Lower lobe of right lung (tissue), 2 donors: ENCODE data around the gene GPNMB. TPM values are rescaled to one million over a fixed set of nuclear protein-coding genes. Genes with fewer than 3 reads are reported as not detected.

Source experiments
- ATAC-seq, 2 donors: fragments of 200-7000 bp; cut with Tn5 transposase; one replicate each; pipeline ENCODE4 v1.9.1; 2020 to 2022; ENCODE audit warnings: mild to moderate bottlenecking in 2 of 2, moderate library complexity in 2 of 2
- DNase-seq: peaks from one replicate; pipeline ENCODE4 v3.0.0-alpha.2; 2020
- H3K27ac ChIP-seq: fragments of 200-600 bp; one replicate; pipeline ENCODE4 v1.8.0; 2022
- H3K27me3 ChIP-seq: fragments of 200-600 bp; one replicate; pipeline ENCODE4 v1.8.0; 2022; ENCODE audit warnings: low read depth
- H3K36me3 ChIP-seq: fragments of 200-600 bp; one replicate; pipeline ENCODE4 v1.8.0; 2022; ENCODE audit warnings: mild to moderate bottlenecking
- H3K4me1 ChIP-seq: fragments of 200-600 bp; one replicate; pipeline ENCODE4 v1.8.0; 2022
- H3K4me3 ChIP-seq: fragments of 200-600 bp; one replicate; pipeline ENCODE4 v1.8.0; 2022; ENCODE audit warnings: mild to moderate bottlenecking
- H3K9me3 ChIP-seq: fragments of 200-600 bp; one replicate; pipeline ENCODE4 v1.8.0; 2022
- intact Hi-C: fragments of 100-400 bp; cut with DNase I; formaldehyde crosslinking; loops from one replicate; pipeline ENCODE4 v1.11.0; 2022
- total RNA-seq: library from RNA; stranded (reverse); fragmentation: NEBNext Ultra II Directional; extraction: Animal tissue kit (Norgen Biotek cat#: 25700); gene quantifications from one replicate; pipeline ENCODE4 v1.2.1, GENCODE V29; 2021
- TF ChIP-seq, protein P1 (sequence below): fragments of 200-600 bp; IDR thresholded peaks from one replicate; pipeline ENCODE4 v1.8.0; 2022; ENCODE audit warnings: antibody characterized with exemption, mild to moderate bottlenecking
- donor health status: DM: no; HTN: yes; CAD: no; lungs with severe emphysema.

GPNMB gene
- total RNA-seq, 1 donor from 2014 or later: 452 TPM

DNA sequence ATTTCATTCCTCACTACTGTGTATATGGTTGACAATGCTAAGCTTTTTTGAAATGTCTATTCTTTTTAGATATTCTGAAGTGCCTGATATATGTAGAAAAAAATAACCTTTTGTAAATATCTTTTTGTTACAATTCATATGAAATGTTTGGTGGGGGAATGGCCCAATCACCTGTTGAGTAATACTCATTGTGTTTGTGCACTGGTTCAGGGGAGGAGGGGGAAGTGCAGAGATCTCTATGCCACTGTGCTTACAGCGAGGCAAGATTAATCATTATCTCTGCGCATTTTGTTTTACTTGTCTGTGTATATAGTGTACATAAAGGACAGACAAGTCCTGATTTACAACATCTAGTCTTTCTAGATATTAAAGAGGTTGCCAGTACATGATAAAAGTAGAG, 39.6 kb upstream of the GPNMB start:
- Histone ChIP-seq H3K27me3 (peaks cover 8% of the 10 kb centered on the region), H3K4me3 (no peak overlapping the region), H3K27ac (no peak overlapping the region), H3K4me1 (peaks cover 8% of the 10 kb centered on the region), H3K9me3 (no peaks in the 10 kb centered on the region), H3K36me3 (no peaks in the 10 kb centered on the region)
- peak in 1 of 2 donors; percentile 61 for ATAC-seq
- no peak for DNase-seq
- intact Hi-C loops: no loop called here
- TF ChIP-seq, protein P1, sequence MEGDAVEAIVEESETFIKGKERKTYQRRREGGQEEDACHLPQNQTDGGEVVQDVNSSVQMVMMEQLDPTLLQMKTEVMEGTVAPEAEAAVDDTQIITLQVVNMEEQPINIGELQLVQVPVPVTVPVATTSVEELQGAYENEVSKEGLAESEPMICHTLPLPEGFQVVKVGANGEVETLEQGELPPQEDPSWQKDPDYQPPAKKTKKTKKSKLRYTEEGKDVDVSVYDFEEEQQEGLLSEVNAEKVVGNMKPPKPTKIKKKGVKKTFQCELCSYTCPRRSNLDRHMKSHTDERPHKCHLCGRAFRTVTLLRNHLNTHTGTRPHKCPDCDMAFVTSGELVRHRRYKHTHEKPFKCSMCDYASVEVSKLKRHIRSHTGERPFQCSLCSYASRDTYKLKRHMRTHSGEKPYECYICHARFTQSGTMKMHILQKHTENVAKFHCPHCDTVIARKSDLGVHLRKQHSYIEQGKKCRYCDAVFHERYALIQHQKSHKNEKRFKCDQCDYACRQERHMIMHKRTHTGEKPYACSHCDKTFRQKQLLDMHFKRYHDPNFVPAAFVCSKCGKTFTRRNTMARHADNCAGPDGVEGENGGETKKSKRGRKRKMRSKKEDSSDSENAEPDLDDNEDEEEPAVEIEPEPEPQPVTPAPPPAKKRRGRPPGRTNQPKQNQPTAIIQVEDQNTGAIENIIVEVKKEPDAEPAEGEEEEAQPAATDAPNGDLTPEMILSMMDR: no peak

DNA sequence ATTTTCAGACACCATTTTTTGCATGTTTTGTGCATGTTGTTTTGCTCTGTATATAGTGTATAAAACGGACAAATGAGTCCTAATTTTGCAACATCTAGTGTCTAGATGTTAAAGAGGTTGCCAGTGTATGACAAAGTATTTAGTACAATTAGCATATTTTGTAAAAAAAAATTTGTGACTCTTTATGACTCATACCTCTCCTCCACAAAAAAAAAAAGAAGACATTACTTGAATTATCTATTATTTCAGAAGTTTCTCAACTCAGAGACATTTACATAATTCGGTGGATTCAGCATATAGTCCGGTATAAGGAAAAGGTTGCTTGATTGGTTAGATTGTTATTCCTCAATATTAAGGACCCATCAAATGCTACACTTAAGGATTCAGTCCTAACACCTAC, 38.7 kb upstream of the GPNMB start:
- DNase-seq: no peak
- no peak for ATAC-seq
- intact Hi-C loops: no loop called here
- H3K4me1 ChIP-seq: peaks cover 8% of the 10 kb centered on the region
- H3K9me3 ChIP-seq: no peaks in the 10 kb centered on the region
- H3K27me3 ChIP-seq: peaks cover 8% of the 10 kb centered on the region
- H3K36me3 ChIP-seq: no peaks in the 10 kb centered on the region
- TF ChIP-seq, protein P1: no peak
- H3K27ac ChIP-seq: no peak overlapping the region
- no peak overlapping the region for H3K4me3 ChIP-seq

DNA sequence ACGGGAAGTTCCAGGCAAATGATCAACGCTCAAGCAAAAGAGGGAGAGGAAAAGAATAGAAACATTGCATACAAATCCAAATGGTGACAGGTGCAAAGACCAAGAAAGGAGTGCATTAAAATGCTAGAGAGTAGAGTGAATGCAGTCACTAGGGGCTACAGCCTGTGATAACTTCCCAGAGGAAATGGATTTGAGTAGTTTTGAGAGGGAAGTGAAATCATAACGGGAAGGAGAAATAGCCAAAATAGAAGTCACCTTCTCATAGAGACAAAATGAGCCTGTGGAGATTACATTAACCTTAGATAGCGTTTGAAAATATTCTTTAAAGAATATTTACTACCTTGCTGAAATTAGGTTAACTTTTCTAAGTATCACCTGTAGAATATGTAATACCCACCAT, 38.3 kb upstream of the GPNMB start:
- intact Hi-C loops: no loop called here
- Histone ChIP-seq H3K4me3 (no peak overlapping the region), H3K4me1 (peaks cover 8% of the 10 kb centered on the region), H3K9me3 (no peaks in the 10 kb centered on the region), H3K36me3 (no peaks in the 10 kb centered on the region), H3K27me3 (peaks cover 8% of the 10 kb centered on the region), H3K27ac (no peak overlapping the region)
- DNase-seq: no peak
- TF ChIP-seq, protein P1: no peak
- no peak for ATAC-seq

DNA sequence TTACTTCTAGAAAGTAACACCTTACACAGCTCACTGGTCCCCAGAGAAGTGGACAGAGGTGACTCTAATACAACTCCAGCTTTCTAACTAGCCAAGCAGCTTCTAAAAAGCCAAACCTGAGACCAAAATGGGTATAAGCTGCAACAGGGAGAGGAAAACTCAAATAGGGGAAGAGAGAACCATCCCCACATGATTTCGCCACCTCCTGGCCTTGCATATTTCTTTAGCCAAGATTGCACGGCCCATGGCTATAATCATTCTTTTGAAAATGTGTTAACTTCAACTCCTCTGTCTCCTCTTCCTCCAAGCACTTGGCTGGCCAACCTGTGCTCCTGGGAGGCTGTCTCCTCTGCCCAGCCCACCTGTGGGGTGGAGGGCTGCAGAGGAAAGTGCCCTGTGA, 36.1 kb upstream of the GPNMB start:
- intact Hi-C loops: no loop called here
- peaks cover 8% of the 10 kb centered on the region for H3K27me3 ChIP-seq
- H3K4me1 ChIP-seq: peaks cover 8% of the 10 kb centered on the region
- no peaks in the 10 kb centered on the region for H3K9me3 ChIP-seq
- DNase-seq (no peak), ATAC-seq (peak in 1 of 2 donors; percentile 50)
- TF ChIP-seq, protein P1: no peak
- H3K27ac ChIP-seq: no peak overlapping the region
- no peak overlapping the region for H3K4me3 ChIP-seq
- no peaks in the 10 kb centered on the region for H3K36me3 ChIP-seq

DNA sequence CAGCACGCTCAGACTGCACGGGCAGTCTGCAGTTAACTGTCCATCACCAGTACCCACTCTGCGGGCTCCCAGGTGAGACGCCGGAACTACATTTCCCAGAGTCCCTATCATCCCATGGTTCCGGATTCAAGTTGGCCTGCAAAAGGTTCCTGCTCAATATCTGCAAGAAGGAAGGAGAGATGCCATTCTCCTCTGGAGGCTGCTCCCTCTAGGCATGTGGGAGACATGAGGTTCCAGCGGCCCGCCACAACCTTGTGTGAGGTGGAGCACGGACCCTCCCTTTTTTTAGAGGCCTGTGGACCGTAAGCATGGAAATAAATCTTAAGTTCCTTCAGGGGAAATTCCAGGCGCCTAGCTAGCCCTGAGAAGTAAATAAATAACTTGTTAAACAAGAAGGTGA, 35.0 kb upstream of the GPNMB start:
- H3K4me3 ChIP-seq: no peak overlapping the region
- H3K9me3 ChIP-seq: no peaks in the 10 kb centered on the region
- intact Hi-C loops: no loop called here
- no peak overlapping the region for H3K27ac ChIP-seq
- ATAC-seq (no peak), DNase-seq (no peak)
- H3K36me3 ChIP-seq: no peaks in the 10 kb centered on the region
- TF ChIP-seq, protein P1: no peak
- H3K4me1 ChIP-seq: no peaks in the 10 kb centered on the region
- no peaks in the 10 kb centered on the region for H3K27me3 ChIP-seq

DNA sequence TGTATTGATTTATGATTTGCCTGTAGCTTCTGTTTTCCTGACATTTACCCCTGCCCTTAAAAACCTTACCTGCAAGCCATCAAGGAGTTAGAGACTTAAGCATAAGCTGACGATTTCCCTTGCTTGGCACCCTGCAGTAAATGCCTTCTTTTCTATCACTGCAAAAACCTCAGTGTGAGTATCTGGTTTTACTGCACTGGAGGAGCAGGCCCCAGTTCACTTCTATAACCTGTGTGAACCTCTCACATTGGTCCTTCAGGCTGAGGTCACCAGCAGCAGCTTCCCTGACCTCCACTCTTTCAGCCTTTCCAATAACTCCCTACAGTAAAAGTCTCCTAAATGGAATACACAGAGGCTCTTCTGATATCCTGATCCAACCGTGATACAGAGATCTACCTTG, 34.2 kb upstream of the GPNMB start:
- Histone ChIP-seq H3K9me3 (no peaks in the 10 kb centered on the region), H3K27me3 (no peaks in the 10 kb centered on the region), H3K27ac (no peak overlapping the region), H3K36me3 (no peaks in the 10 kb centered on the region), H3K4me3 (no peak overlapping the region), H3K4me1 (no peaks in the 10 kb centered on the region)
- intact Hi-C loops: no loop called here
- DNase-seq: no peak
- TF ChIP-seq, protein P1: no peak
- ATAC-seq: no peak
